ENCODE results near the gene FOXD4L4.
"Not testable (repeated sequence)": the region's sequence is repeated elsewhere in the genome, so short reads cannot be mapped to it uniquely, and the experiment has no call there.

The FOXD4L4 gene

GRCh38 chr9:65737096-65737564, at the start of gene FOXD4L4:
Gene FOXD4L4, plus strand, starts transcription at chr9:65737146. Its CDS starts 0 bp downstream, at chr9:65737146.
- DNase-seq = not testable (repeated sequence)

GRCh38 chr9:65703550-65703949, 33.4 kb upstream of the FOXD4L4 start:
- not testable (repeated sequence) for DNase-seq

- DNase-seq = not testable (repeated sequence)
These were observed 22.5 kb upstream of the FOXD4L4 start for GRCh38 chr9:65714445-65714844.

- DNase-seq = not testable (repeated sequence)
These were observed 1.2 kb downstream of the FOXD4L4 start for GRCh38 chr9:65738133-65738532.

Data from stimulated activated CD4-positive, alpha-beta T cell treated with anti-CD3 and anti-CD28 coated beads, Interleukin-2, amount 100 ng/mL, for 48 hours (primary cell).